Stimulated activated CD8-positive, alpha-beta memory T cell treated with anti-CD3 and anti-CD28 coated beads, Interleukin-7, amount 100 ng/mL, for 4 hours (primary cell): Measurements from ENCODE around the gene NPAS4.
A peak's percentile ranks its signal among the peaks of the same experiment; 100 is the strongest.
"Not testable (repeated sequence)": the region's sequence is repeated elsewhere in the genome, so short reads cannot be mapped to it uniquely, and the experiment has no call there.

Experiments used
- DNase-seq, 2 donors: peaks; one replicate each; pipeline ENCODE4 v3.0.0-alpha.2; 2020; ENCODE audit warnings: low read depth in 2 of 2

Gene NPAS4

DNA sequence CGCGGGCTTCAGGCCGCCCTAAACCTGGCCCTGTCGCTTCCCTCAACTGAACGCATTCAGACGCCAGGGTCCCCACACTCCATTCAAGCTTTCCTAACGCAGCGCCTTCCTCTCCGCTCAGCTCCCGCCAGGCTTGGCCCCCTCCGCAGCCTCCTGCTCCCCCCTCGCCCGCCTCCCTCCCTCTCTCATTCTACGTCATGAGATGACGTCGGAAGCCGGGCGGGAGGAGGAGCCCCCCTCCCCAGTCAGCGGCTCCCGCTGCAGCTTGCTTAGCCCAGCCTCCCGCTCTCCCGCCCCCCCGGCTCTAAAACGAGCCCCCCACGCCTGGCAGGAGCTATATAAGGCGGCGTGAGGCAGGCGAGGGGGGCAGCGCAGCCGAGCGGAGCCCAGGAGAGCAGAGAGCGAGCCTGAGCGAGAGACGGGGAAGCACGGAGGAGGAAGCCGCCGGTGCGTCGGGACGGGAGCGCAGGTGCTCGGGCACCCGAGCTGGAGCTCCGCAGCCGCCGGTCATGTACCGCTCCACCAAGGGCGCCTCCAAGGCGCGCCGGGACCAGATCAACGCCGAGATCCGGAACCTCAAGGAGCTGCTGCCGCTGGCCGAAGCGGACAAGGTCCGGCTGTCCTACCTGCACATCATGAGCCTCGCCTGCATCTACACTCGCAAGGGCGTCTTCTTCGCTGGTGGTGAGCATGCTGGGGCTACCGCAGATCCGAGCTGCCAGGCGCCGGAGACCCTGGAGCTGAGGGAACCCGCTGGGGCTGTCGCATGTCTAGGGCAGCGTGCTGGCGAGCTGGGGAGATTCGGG, at the start of gene NPAS4:
Gene NPAS4, plus strand, starts transcription at position 365 of the 806 bp plus-strand sequence. Its CDS starts 145 bp downstream, at position 510.
- DNase-seq: no peak

DNA sequence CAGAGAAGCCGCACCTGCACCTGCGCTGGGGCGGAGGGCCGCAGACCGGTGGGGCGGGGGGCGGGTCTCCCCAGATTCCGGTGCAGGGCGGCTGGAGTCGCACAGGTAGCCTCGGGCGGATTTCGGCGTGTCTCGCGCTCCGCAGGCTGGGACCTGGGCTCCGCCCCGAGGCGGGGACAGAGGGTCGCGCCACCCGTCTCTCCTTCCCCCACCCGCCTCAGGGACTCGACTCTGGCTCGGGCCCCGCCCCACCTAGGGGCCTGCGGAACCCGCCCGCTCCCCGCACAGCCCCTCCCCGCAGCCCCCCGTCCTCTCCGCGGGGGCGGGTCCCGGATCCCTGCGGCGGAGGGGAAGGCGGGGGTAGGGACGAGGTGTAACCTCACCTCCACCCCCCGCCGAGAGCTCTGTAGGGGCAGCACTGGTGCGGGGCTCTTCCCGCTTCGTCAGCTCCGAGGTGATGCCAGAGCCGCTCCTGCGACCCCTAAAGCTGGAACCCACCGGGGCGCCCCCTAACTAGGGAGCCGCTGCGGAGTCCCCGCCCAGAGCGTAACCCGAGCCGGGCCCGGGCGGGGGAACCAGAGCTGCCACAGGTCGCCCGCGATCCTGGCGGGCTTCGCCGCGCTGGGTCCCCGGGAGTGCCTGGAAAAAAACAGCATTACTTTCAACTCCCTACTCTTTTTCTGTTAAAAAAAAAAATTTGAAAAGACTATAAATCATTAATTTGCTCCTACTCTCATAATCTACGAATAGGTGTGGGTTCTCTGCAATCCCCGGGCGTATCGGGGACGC, 49.0 kb upstream of the NPAS4 start, which contains the start of gene SLC29A2:
Gene SLC29A2, minus strand, starts transcription at position 134 of the 789 bp plus-strand sequence. CDS start 169 bp downstream, outside the sequence.
- peak; percentile 57 to 82 for DNase-seq

- no peak for DNase-seq
Measured at GRCh38 chr11:66373265-66373664, 47.6 kb upstream of the NPAS4 start.

GRCh38 chr11:66373690-66374287, 47.0 kb upstream of the NPAS4 start:
- DNase-seq: not testable (repeated sequence)

DNA sequence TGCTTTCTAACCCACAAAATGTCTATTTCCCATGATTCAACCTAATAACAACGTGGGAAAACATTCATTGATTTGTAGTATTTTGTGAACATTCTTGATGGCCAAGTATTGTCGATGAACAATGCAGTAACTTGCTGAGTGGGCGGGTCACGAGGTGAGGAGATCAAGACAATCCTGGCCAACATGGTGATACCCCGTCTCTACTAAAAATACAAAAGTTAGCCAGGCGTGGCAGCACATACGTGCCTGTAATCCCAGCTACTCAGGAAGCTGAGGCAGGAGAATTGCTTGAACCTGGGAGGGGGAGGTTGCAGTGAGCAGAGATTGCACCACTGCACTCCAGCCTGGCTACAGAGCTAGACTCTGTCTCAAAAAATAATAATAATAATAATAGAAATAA, 40.6 kb upstream of the NPAS4 start:
- not testable (repeated sequence) for DNase-seq

DNA sequence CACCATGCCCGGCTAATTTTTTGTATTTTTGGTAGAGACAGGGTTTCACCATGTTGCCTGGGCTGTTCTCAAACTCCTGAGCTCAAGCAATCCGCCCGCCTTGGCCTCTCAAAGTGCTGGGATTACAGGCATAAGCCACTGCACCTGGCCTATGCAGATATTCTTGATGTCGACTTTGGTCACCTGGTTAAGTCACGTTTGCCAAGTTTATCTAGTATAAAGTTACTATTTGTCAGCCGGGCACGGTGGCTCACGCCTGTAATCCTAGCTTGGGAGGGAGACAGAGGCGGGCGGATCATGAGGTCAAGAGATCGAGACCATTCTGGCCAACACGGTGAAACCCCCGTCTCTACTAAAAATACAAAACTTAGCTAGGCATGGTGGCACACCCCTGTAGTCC, 36.5 kb upstream of the NPAS4 start:
- DNase-seq: not testable (repeated sequence)

GRCh38 chr11:66386171-66387069, 34.4 kb upstream of the NPAS4 start:
- DNase-seq: peak; percentile 58 to 73

DNA sequence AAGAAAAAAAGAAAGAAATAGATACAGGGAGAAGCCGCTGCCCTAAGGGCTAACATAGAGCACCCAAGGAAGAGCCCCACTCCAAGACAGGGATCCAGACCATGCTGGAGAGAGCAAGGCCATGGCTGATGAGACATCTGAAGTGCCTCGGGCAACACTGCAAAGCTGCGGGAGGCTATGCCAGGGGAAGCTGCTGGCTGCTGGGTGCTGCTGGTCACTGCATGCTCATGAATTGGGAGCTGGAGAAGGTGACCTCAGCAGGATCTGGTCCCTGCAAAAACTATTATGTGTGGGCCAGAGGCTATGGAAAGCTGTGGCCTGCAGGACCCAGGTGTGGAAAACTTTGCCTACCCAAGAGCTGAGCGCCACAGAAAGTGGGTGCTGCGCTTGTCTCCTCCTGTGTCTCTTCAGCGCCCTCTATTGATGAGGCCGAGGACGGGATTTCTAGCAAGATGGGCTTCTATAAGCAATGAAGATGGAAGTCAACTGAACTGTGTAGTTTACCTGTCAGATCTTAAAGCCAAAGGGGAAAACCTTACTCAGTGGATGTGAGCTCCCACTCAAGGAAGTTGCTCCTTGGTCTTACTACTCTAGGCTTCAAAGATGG, 32.0 kb upstream of the NPAS4 start:
- DNase-seq: peak; percentile 36 to 68

GRCh38 chr11:66391322-66391721, 29.5 kb upstream of the NPAS4 start:
- DNase-seq: no peak

DNA sequence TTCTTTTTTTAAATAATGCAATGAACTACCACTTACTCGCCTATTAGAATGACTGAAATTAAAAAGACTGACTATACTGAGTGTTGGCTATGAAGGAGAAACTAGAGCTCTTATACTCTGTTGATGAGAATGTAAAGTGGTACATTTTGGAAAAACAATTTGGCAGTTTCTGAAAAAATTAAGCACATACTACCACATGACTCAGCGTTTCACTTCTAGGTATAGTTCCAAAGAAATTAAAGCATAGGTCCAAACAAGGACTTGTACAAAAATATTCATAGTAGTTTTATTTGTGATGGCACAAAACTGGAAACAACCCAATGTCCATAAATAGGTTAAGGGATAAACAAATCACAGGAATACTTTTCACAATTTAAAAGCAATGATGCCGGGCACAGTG, 26.9 kb upstream of the NPAS4 start:
- DNase-seq: no peak

DNA sequence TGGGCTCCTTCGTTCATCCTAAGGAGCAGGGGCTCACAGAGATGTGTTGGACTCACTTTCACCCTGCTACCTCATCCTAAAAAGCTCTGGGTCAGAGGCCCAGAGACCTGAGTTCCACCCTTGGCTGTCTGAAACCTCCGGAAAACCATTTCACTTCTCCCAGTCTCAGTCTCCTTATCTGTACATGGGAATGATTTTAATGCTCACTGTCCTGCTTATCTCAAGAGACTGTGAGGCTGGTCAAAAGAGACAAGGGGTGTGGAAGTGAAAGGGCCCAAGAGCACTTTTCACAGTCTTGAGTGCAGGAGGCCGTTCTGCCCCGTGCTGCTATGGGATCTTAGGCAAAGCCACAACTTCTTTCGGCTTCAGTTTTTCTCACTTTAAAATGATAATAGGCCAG, 13.2 kb upstream of the NPAS4 start:
- no peak for DNase-seq

GRCh38 chr11:66408488-66409214, 12.2 kb upstream of the NPAS4 start:
- peak; percentile 73 to 76 for DNase-seq

- no peak for DNase-seq
Measured at GRCh38 chr11:66409226-66409625, 11.6 kb upstream of the NPAS4 start.

DNA sequence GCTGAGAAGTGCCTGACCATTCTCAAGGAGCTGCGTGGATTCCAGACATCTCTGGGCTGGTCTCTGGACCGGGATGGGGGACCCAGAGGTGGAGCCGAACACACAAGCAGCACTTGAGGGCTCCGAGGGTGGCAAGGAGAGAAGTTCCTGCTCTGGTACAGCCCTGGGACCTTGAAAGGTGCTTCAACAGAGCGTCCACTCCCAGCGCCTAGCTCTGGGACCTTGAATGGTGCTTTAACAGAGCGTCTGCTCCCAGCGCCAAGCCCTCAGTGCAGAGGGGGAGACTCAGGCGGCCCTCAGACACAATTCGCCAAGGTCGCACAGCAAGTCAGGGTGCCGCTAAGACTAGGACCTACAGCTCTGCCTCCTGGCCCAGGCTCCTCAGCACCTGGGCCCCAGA, 10.6 kb upstream of the NPAS4 start:
- no peak for DNase-seq

GRCh38 chr11:66411323-66411722, 9.5 kb upstream of the NPAS4 start:
- no peak for DNase-seq

GRCh38 chr11:66412110-66412509, 8.7 kb upstream of the NPAS4 start:
- DNase-seq: no peak

- DNase-seq: no peak
Measured at GRCh38 chr11:66413167-66413566, 7.7 kb upstream of the NPAS4 start.

DNA sequence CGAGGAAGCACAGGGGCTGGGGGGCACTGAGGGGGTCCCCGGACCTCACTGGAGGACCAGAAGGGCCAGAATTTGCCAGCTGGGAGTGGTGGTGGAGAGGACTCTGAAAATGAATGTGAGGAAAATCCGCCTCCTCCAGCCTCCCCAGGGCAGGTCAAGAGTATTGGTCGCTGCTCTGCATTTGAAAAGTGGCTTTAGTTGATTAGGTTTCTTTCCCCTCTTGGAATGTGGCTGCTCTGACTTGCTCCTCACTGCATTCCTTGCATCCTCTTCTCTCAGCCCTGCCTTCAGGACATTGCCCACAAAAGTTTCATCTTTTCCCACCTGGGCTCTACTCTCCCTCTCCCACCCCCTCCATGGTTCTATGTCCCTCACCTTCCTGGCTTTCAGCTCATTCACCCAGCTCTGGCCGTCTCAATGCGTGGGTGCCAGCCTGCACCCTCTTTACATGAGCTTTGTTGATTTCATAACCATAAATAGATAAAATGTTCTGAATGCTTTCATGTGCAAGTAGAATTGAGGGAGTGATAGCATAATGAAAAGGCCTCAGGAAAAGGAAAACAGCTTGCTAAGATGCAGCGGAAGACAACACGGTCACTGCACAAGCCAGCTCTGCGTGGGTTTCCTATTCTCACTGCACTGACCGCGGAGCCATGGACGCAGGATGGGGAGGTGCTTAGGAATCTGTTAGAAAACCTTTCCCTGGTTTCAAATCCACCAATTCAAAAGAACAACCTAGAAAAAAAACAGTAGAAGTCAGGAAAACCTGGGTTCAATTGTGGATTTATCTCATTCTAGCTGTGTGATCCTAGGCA, 6.5 kb upstream of the NPAS4 start:
- DNase-seq: no peak

- no peak for DNase-seq
Measured at GRCh38 chr11:66415423-66415822, 5.4 kb upstream of the NPAS4 start.
